ENCODE data around the gene COPS7B. TPM values are rescaled to one million over a fixed set of nuclear protein-coding genes. Genes with fewer than 3 reads are reported as not detected.

COPS7B gene
- total and polyA plus RNA-seq, 2 of the 8 experiments (the other 6 are each of a cell fraction or from before 2014, with no cell fraction given): 62.2 to 72.1 TPM

DNA sequence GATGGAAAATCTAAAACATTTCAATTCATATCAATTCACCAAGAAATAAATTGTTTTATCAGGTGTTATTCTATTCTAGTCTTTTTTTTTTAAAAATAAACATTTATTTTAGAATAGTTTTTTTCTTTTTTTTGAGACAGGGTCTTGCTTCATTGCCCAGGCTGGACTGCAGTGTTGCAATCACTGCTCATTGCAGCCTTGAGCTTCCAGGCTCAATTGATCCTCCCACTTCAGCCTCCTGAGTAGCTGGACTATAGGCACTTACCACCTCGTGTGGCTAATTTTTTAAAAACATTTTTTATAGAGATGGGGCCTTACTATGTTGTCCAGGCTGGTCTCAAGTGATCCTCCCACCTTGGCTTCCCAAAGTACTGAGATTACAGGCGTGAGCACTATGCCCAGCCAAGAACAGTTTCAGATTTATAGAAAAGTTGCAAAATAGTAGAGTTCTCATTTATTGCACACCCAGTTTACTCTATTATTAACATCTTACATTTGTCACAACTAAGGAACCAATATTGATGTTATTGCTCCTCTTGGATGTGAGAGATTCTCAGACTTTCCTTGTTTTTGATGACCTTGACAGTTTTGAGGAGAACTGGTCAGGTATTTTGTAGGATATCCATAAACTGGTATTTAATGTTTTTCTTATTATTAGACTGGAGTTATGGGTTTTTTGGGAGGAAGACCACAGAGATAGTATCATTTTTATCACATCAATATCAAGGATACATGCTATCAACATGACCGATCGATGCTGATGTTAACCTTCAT is 35.0 kb upstream of the COPS7B start:
- Histone ChIP-seq H4K8ac (ENCODE audit: extremely low read depth, insufficient read depth, low read length) (no peak overlapping the region), H3K4me3 (ENCODE audit: extremely low read depth in 1 of 4, insufficient read depth in 2 of 4, low read depth in 3 of 4, low read length in 4 of 4) (no peak overlapping the region), H3K23me2 (ENCODE audit: low read depth, low read length) (no peaks in the 10 kb centered on the region), H2BK20ac (ENCODE audit: low read length) (no peak overlapping the region), H3K23ac (ENCODE audit: insufficient read length) (no peak overlapping the region), H4K5ac (ENCODE audit: insufficient read length, low read depth, low read length) (no peak overlapping the region), H3K9me3 (ENCODE audit: insufficient read depth in 2 of 2, low read depth in 1 of 2, low read length in 1 of 2) (no peaks in the 10 kb centered on the region), H2BK120ac (replicated peaks; ENCODE audit: low read depth, low read length) (no peak overlapping the region), H3K18ac (ENCODE audit: extremely low read depth, low read length) (no peak overlapping the region), H3K4ac (replicated peaks; ENCODE audit: insufficient read length, low read depth, low read length) (no peak overlapping the region), H3K9ac (replicated peaks in 1 of 4; ENCODE audit: extremely low read depth in 1 of 4, low read depth in 3 of 4, low read length in 3 of 4) (no peak overlapping the region), H4K91ac (replicated peaks; ENCODE audit: insufficient read length, low read length) (no peak overlapping the region), H3K4me2 (ENCODE audit: insufficient read depth in 1 of 2, low read depth in 2 of 2, low read length in 2 of 2) (no peak overlapping the region), H3K27ac (ENCODE audit: low read depth, low read length) (no peak overlapping the region), H3K27me3 (replicated peaks in 1 of 4; ENCODE audit: control insufficient read depth in 3 of 4, extremely low read depth in 1 of 4, insufficient read depth in 3 of 4, low read length in 3 of 4) (no peaks in the 10 kb centered on the region), H2BK12ac (ENCODE audit: low read depth, low read length) (no peak overlapping the region), H2AK5ac (ENCODE audit: low read depth, low read length) (no peak overlapping the region), H3K79me2 (ENCODE audit: control insufficient read depth in 1 of 2, insufficient read depth in 2 of 2, low read length in 2 of 2) (no peaks in the 10 kb centered on the region), H3K79me1 (ENCODE audit: low read depth, low read length) (no peaks in the 10 kb centered on the region), H3K4me1 (replicated peaks in 1 of 4; ENCODE audit: control insufficient read depth in 3 of 4, insufficient read depth in 4 of 4, low read length in 3 of 4) (peaks cover 0 to 7% (median 2%) of the 10 kb centered on the region in 4 experiments; a peak in 2 of 7 replicates), H2BK15ac (ENCODE audit: low read length) (no peak overlapping the region), H3K56ac (replicated peaks; ENCODE audit: insufficient read length, low read depth, low read length) (no peak overlapping the region), H4K20me1 (replicated peaks in 1 of 2; ENCODE audit: control insufficient read depth in 1 of 2, insufficient read depth in 2 of 2, low read length in 2 of 2) (no peaks in the 10 kb centered on the region), H2BK5ac (ENCODE audit: low read depth, low read length) (no peak overlapping the region), H2AFZ (ENCODE audit: low read length) (no peak overlapping the region), H3K14ac (ENCODE audit: insufficient read length) (no peak overlapping the region), H3K36me3 (ENCODE audit: control insufficient read depth in 2 of 4, insufficient read depth in 4 of 4, low read length in 3 of 4) (no peaks in the 10 kb centered on the region)
- ChIA-PET POLR2A (ENCODE audit: partially characterized antibody) (no interaction called here), CTCF (ENCODE audit: partially characterized antibody) (interaction anchor here (0.6 to 1.0 kb wide), 3 partner anchors 37 to 231 kb away, joined by 3 to 5 read pairs (median 3); no protein-coding TSS in a partner anchor)
- WGBS, 2 experiments (ENCODE audit: extremely low coverage in 1 of 2, insufficient coverage in 1 of 2, insufficient read length in 1 of 2, insufficient replicate concordance in 2 of 2, low coverage in 1 of 2, low lambda C conversion rate in 2 of 2, missing lambda C conversion rate in 1 of 2): 92% methylated on average over 4 of the region's 4 CpGs; no CpG with 5 or more reads in 1 of the 2 experiments
- FAIRE-seq: no peak
- no peak for TF ChIP-seq CEBPB (IDR thresholded peaks at IDR 0.05; ENCODE audit: low read depth, low read length)
- TF ChIP-seq ASH2L (IDR thresholded peaks at IDR 0.05; ENCODE audit: low read length): no peak
- TF ChIP-seq KDM5A (IDR thresholded peaks at IDR 0.05; ENCODE audit: low read length): no peak
- no peak for TF ChIP-seq POLR2AphosphoS5 (IDR thresholded peaks at IDR 0.05; ENCODE audit: low read depth, low read length)
- TF ChIP-seq POLR2A (IDR thresholded peaks at IDR 0.05; ENCODE audit: control extremely low read depth in 1 of 2, low read depth in 2 of 2, low read length in 2 of 2): no peak
- no peak for DNase-seq (ENCODE audit: low read depth in 1 of 2, low spot score in 2 of 2)

Data from H1 (cell line).